ENCODE measurements around the gene CLCC1.
"Not testable (repeated sequence)": the region's sequence is repeated elsewhere in the genome, so short reads cannot be mapped to it uniquely, and the experiment has no call there.

CLCC1 gene, protein sequence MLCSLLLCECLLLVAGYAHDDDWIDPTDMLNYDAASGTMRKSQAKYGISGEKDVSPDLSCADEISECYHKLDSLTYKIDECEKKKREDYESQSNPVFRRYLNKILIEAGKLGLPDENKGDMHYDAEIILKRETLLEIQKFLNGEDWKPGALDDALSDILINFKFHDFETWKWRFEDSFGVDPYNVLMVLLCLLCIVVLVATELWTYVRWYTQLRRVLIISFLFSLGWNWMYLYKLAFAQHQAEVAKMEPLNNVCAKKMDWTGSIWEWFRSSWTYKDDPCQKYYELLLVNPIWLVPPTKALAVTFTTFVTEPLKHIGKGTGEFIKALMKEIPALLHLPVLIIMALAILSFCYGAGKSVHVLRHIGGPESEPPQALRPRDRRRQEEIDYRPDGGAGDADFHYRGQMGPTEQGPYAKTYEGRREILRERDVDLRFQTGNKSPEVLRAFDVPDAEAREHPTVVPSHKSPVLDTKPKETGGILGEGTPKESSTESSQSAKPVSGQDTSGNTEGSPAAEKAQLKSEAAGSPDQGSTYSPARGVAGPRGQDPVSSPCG

DNA sequence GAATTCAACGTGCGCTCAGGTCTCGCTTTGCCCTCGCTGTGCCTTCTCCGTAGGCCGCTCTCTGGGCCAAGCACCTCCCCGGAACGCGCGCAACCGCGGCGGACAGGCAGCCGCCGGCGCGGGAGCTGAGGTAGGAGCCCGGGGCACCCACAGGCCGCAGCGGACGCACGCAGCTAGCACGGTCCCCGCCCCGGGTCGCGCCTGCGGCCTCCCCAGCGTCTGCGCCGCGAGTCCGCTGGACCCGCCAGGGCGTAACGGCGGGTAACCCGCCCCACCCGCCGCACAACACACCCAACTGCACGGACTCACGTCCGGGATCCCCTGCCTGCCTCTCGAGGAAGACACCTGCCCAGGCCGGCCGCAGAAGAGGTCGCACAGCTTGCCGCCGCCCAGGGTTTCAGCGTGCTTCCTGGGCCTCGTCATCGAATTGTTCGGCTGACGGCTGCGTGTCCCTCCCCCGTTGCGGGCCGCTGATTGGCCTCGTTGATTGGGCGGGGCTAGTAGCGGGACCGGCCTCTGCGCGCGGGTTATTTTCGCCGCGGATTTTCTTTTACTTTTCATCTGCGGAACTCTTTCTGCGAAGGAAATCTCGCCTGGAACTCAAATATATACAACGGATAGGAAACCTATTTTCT is at the start of gene CLCC1:
CLCC1 (minus strand) TSS at position 433 of the 635 bp plus-strand sequence. CDS start 13,047 bp downstream, outside the sequence.
- peak; percentile 92 for DNase-seq

DNA sequence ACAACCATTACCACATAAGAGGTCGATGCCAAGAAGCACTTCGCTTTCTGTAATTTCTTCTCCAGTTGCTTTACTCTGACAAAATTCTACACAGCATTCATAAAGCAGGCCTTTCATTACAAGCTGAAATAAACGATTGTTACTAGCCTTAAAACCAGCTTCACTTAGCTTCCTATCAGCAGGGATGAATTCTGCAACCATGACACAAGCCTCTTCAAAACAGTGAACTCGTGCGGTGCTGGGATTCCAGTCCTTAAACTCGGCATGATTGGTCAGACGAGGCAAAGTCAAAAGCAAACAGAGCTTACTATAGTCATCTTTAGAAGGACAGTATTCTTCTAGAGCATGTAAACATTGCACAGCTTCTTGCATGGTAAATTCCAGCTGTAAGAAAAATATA is 48.1 kb upstream of the CLCC1 start:
- no peak for DNase-seq

DNA sequence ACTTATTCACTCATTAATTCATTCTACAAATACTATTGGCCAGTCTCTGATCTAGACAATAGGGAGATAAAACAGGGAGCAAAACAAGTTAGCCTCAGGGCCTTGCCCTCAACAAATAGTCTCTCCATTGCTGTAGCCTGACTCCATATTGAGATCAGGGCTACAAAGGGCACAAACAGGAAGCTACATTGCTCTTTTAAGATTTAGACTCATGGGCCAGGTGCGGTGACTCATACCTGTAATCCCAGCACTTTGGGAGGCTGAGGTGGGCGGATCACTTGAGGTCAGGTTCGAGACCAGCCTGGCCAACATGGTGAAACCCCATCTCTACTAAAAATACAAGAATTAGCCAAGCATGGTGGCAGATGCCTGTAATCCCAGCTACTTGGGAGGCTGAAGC is 33.3 kb upstream of the CLCC1 start:
- not testable (repeated sequence) for DNase-seq

DNA sequence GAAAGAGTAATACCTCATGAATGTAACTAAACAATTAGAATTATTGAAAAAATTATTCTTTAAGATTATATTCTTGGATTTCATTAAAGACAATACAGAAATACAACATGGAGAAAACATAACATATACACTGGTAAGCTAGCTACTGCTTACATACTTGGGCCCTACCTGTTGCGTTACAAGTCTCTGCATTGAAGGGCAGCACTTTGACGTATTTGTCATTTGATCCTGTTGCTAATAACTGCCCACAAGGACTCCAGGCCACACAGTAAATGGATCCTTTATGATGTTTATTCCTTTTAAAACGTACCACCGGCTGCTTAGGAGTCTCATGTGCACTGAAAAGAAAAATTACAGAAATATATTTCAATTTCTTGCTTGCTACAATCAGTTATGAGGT is 19.8 kb upstream of the CLCC1 start:
- no peak for DNase-seq

DNA sequence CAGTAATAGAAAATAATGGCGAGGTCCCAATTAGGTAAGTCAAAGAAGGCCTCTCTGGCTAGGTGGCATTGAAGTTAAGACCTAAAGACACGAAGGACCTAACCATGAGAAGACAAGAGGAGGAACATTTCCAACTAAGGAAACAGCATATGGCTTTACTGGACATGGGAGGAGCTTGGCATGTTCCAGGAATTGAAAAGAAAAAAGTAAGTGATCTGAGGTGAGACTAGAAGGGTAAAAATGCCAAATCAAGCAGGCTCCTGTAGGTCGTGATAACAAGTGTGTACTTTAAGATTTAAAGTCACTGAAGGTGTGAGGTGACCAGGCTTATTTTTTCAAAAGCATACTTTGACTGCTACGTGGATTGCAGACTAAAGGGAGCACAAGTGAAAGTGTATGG is 13.4 kb upstream of the CLCC1 start:
- no peak for DNase-seq

DNA sequence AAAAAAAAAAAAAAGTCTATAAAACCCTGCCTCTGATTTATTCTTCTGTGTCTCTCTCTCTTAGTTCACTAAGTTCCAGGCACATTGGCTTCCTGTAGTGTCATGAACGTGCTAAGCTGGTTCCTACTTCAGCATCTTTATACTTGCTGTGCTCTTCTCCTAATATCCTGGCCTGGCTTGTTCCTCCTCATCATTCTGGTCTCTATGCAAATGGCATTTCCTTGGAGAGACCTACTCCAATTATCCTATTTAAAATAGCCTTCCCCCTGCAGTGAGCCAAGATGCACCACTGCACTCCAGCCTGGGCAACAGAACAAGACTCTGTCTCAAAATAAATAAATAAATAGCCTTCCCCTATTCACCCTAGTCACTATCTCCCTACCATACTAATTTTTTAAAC is 9.7 kb upstream of the CLCC1 start:
- DNase-seq, result no peak

DNA sequence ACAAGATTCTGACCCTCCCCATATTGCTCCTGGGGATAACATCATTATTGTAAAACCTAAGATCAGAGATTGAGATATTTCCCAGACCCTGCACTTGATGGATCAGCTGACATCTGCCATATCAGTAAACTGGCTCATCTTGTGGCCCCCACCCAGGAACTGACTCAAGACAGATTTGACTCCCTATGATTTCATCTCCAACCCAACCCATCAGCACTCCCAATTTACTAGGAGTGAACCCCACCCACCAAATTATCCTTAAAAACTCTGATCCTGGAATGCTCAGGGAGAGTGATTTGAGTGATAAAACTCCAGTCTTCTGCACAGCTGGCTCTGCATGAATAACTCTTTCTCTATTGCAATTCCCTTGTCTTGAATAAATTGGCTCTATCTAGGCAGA is 6.1 kb upstream of the CLCC1 start:
- no peak for DNase-seq

DNA sequence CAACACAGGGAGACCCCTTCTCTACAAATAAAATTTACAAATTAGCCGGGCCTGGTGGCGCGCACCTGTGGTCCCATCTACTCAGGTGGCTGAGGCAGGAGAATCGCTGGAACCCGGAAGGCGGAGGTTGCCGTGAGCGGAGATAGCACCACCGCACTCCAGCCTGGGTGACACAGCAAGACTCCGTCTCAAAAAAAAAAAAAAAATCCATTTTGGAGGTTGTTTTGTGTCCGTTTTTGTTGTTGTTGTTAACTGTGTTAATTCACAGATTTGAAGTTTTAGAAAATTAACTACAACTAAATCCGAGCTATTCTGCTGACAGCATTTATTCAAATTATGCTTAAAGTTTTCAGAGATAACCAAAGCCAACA is 618 bp downstream of the CLCC1 start:
- peak; percentile 19 for DNase-seq

DNA sequence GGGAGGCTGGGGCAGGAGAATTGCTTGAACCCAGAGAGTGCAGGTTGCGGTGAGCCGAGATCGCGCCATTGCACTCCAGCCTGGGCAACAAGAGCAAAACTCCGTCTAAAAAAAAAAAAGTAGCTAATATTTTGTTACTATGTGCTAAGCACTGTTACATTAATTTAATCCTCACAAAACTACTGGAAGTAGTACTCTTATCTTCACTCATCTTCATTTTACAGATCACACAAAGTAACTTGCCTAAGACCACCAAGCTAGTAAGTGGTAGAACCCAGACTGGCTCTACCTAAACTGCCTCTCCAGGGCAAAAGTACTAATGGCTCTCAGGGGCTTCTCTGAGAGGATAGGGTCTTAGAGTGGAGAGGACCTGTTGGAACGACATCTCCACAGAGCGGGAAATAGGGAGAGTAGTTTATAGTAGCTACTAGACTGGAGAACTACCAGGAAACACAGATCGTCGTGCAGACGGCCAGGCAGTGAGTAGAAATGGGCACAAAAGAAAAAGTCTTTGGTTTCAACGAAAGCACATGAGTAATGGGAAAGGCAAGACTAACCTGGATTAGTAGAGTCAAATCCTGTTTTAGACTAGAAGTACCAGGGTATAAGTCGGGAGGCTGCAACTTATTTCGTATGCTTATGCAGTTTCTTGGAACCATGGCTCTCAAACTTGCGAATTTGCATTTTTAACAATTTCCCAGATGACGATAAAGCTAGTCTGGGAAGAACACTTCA is 1.4 kb downstream of the CLCC1 start:
- DNase-seq, result no peak

DNA sequence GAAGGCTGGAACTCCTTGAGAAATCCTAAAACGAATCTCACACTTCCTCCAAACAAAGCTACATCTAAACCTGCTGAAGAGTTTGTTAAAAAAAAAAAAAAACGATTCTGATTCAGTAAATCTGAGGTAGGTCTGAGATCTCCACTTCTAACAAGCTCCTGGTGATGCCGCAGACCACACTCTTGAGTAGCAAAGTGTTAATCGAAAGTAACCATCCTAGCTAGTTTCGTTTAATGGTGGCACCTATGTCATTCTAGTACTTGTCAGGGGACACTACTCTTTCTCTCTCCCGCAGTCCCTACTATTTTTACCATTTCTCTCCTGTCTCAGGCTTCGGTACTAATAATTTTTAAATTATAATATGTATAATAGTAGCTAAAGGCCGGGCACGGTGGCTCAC is 2.1 kb downstream of the CLCC1 start:
- DNase-seq, result no peak

DNA sequence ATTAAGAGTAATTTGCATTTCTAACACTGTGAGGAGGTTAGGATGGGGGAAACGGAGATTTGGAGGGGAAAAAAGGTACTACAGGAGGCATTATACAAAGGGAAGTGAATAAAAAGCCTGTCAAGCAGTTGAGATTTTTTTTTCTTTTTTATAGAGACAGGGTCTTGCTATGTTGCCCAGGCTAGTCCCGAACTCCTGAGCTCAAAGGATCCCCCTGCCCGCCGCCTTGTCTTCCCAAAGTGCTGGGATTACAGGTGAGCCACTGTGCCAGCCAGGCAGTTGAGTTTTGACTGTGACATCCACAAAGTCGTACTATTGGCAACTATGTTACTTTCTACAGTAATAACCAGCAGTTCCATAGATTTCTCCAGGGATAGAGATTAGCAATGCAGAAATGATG is 2.6 kb downstream of the CLCC1 start:
- no peak for DNase-seq

DNA sequence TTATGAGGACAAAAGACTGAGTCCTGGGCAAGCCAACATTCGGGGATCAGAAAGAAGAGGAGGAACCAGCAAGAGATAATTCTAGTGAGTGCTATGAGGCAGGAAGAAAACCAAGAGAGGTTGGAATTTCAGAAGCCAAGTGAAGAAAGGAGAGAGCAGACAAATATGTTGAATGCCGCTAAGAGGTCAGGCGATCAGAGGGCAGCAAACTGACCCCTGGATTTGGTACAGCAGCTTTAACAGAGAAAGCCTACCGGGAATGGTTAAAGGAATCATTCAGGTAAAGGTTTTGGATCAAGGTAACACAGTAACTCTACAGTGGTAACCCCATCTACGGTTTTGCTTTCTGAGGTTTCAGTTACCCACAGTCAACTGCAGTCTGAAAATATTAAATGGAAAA is 5.4 kb downstream of the CLCC1 start:
- DNase-seq, result no peak

DNA sequence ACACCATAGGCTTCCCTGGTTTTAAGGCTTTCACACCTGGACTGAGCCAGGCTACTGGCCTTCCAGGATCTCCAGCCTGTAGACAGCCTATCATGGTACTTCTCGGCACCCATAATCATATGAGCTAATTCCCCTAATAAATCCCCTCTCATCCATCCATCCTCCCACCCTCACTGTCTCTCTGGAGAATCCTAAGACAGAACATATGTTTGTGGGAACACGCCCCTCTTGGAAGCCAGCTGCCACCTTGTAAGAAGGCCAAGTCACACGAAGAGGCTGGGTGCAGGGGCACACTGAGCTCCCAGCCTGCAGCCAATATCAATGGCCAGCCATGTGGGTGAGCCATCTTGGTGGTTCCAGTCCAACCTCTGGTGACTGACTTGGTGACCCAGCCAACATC is 7.4 kb downstream of the CLCC1 start:
- no peak for DNase-seq

DNA sequence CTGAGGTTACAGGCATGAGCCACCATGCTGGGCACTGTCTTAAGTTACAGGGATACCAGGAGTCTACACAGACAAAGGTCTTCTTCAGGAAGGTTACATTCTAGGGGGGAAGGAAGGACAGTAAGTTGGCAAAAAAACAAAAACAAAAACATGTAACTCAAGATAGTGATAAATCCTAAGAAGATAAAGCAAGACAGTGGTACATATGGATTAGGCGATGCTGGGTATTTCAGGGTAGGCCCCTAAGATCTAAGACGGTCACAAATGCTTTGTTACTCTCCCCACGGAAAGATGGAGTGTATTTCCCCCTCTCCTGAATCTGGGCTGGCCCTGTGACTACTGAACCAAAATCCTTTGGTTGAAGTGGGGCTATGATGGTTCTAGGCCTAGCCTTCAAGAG is 8.2 kb downstream of the CLCC1 start:
- DNase-seq, result no peak

DNA sequence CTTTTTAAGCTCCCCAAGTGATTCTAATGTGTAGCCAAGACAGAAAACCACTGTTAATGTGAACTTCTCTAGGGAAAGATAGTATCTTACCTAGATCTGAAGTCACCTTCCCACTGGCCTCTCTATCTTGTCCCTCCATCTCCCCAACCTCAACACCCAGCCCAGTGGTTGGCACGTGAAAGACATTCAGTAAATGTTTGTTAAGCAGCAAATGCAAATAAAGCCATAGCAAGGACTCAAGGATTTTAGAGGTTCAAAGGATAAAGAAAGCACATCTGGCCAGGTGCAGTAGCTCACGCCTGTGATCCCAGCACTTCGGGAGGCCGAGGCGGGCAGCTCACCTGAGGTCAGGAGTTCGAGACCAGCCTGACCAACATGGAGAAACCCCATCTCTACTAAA is 9.8 kb downstream of the CLCC1 start:
- no peak for DNase-seq

DNA sequence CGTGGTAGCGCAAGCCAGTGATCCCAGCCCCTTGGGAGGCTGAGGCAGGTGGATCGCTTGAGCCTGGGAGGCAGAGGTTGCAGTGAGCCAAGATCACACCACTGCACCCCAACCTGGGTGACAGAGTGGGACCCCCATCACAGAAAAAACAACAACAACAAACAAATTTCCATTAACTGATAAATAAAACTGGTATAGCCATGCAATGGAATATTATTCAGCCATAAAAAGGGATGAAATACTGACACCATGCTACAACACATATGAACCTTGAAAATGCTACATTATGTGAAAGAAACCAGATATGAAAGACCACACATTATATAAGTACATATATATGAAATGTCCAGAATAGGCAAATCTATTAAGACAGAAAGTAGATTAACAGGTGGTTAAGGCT is 12.0 kb downstream of the CLCC1 start:
- DNase-seq, result no peak

DNA sequence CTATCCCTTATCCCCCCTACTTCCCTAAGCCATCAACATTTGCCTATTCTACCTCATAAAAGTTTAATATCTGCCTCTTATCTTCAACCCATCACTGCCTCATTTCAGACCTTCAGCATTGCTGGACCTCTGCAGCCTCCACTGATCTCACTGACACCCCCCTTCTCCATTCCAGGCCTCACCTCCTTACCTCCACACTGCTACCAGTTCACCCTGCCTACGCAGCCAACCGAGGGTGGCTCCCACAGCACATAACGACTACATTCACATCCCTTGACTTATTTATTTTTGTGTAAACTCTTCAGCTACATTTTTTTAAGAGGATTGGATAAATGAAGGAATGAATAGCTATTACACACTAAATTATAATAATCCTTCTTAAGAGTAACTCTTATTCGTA is 14.2 kb downstream of the CLCC1 start:
- DNase-seq, result no peak

DNA sequence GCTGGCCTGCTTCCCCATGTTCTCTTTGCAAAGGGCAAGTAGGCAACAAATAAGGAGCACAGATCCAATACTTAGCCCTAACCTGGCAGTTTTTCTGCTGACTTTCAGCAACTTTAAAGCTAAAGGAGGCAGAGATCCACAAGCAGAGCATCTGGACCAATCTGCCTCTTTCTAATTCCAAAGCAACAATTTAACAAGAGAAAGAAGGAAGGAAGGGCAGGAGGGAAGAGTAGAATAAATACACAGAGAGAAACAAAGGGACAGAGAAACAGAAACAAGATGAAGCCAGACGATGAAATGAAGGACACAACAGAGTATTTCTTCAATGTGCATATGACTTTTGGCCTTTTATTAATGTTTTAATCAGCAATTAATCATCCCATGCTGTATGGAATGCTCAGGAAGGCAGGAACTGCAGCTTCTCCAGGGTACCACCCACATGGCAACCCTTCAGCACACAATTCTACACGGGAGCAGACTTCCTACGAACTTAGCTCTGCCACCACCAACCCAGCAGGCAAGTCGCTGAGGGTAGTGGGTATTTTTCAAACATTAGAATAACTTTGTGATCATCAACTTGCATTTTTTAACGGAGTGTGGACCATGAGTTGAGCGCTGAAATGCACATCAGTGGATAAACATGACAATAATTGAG is 15.3 kb downstream of the CLCC1 start:
- DNase-seq, result no peak

DNA sequence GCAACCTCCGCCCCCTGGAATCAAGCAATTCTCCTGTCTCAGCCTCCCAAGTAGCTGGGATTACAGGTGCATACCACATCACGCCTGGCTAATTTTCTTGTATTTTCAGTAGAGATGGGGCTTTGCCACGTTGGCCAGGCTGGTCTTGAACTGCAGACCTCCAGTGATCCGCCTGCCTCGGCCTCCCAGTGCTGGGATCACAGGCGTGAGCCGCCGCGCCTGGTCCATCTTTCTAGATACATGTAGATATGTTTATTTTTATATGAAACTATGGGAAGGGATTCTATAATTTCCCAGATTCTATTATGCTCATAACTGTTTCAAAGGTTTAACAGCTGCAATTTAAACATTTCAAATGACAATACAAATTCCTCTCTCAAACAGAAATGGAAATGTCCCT is 27.1 kb downstream of the CLCC1 start:
- no peak for DNase-seq

DNA sequence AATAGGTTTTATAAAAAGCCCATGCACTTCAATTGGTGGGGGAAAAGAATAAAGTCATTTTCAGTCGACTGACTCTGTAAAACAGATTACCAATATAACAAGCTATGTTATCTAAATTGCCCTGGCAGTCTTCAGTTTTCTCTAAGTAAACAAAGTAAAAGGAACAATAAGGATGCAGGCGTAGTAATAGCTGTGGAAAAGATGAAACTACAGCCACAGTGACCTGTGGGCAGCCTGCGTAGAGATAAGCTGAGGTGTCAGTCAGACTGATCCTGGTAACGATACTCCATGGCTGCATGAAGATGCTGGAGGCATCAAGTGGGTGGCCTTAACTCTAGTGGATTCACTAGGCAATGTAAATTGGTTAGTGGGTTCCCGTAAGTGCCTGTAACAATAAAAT is 29.3 kb downstream of the CLCC1 start:
- DNase-seq, result no peak

DNA sequence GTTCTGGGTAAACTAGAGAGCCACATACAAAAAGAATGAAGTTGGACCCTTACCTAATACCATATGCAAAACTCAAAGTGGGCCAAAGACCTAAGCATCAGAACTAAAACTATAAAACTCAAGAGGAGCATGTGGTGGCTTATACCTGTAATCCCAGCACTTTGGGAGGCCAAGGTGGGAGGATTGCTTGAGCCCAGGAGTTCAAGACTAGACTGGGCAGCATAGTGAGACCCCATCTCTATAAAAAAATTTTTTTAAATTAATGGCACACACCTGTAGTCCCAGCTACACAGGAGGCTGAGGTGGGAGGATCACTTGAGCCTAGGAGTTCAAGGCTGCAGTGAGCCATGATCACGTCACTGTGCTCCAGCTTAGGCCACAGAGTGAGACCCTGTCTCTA is 35.7 kb downstream of the CLCC1 start:
- not testable (repeated sequence) for DNase-seq

DNA sequence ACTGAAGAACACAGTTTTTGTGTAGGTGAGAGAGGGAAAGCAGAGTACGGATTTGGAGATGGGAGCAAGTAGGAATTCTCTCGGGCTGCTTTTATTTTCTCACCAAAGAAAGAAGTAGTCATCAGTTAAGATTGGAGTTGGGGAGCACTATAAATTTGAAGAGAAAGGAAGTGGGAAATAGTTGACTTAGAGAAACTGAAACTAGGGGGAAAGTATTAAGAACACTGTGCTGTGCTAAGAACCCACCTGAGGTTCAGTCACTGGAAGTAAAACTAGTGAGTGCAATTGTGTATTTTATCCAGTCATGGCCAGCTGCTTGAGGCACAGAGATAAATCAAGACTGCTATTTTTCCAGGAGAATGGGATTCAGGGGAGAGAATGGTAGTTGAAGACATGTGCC is 37.4 kb downstream of the CLCC1 start:
- no peak for DNase-seq

DNA sequence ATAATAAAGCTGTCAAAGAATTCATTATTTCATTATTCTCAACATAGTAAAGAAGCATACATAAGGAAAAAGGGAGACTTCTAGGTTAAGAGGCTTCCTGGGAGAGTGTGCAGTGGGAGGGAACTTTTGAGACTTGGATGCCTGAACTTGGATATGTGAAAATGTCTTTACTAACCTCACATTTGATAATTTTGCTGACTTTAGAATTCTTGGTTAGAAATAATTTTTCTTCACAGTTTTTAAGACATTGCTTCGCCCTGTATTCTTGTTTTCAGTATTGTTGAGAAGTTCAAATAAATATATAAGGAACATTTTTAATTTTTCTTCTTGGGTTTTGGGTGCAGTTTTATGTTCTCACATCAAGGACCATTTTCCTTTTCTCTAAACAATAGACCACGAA is 46.5 kb downstream of the CLCC1 start:
- no peak for DNase-seq

All from CD4-positive, alpha-beta T cell treated with Interferon gamma for 1 hour (primary cell).